ENCODE data around the gene ZNF771.
"Not testable (repeated sequence)": the region's sequence is repeated elsewhere in the genome, so short reads cannot be mapped to it uniquely, and the experiment has no call there.

- not testable (repeated sequence) for TF ChIP-seq CTCF, POLR2A (IDR thresholded peaks at IDR 0.05)
Measured at GRCh38 chr16:30396627-30397026, 10.8 kb upstream of the ZNF771 start.
